Transverse colon (tissue), 4 donors: ENCODE measurements around the gene AACS. TPM values are rescaled to one million over a fixed set of nuclear protein-coding genes. Genes with fewer than 3 reads are reported as not detected.

ENCODE experiments used
- DNase-seq: peaks from one replicate; pipeline ENCODE4 v3.0.0-alpha.2; 2019
- H3K27ac ChIP-seq, 4 donors: fragments of 200-600 bp; sonication (generic); 2 replicates each; pipeline ENCODE4 v1.5.1; 2016 to 2018; ENCODE audit warnings: inconsistent platforms in 4 of 4
- H3K27me3 ChIP-seq: fragments of 200-600 bp; sonication (generic); 2 replicates; pipeline ENCODE4 v1.5.1; 2017; ENCODE audit warnings: inconsistent platforms
- H3K36me3 ChIP-seq, 4 donors: fragments of 200-600 bp; sonication (generic); 2 replicates each; pipeline ENCODE4 v1.5.1; 2017 to 2019; ENCODE audit warnings: inconsistent platforms in 4 of 4
- H3K4me1 ChIP-seq, 4 donors: fragments of 200-600 bp; sonication (generic); 2 replicates each; pipeline ENCODE4 v1.5.1; 2017 to 2020; ENCODE audit warnings: inconsistent platforms in 4 of 4
- H3K4me3 ChIP-seq, 4 donors: fragments of 200-600 bp; sonication (generic); 1 replicate in 1 of 4; 2 replicates in 3 of 4; pipeline versions ENCODE4 v1.5.1 to v1.6.1; 2017 to 2019; ENCODE audit warnings: inconsistent platforms in 4 of 4
- H3K9me3 ChIP-seq, 2 donors: fragments of 200-600 bp; sonication (generic); 2 replicates each; pipeline ENCODE4 v1.5.1; 2017 to 2019; ENCODE audit warnings: inconsistent platforms in 2 of 2
- CTCF ChIP-seq, 5 experiments: fragments of 200-600 bp in 3 of 5; fragments of 450-650 bp in 2 of 5; sonication (generic) in 3 of 5; IDR thresholded peaks; 1 replicate in 2 of 5; 2 replicates in 3 of 5; pipeline ENCODE4 v1.5.1; 2016 to 2017; ENCODE audit warnings: antibody characterized with exemption in 5 of 5, inconsistent platforms in 3 of 5, mild to moderate bottlenecking in 2 of 5, moderate library complexity in 1 of 5
- EP300 ChIP-seq: sonication (generic); formaldehyde crosslinking; IDR thresholded peaks from one replicate; pipeline ENCODE4 v1.6.1; 2017; ENCODE audit warnings: antibody characterized with exemption, low read depth
- POLR2A ChIP-seq: fragments of 450-650 bp; IDR thresholded peaks from one replicate; pipeline ENCODE4 v1.6.1; 2016; ENCODE audit warnings: antibody characterized with exemption, mild to moderate bottlenecking, moderate library complexity
- POLR2AphosphoS5 ChIP-seq, 3 donors: sonication (generic); formaldehyde crosslinking; IDR thresholded peaks; one replicate each; pipeline ENCODE4 v1.6.1; 2016; ENCODE audit warnings: antibody characterized with exemption in 3 of 3
- WGBS, 2 donors: methylation state at CpG; one replicate each; pipeline ENCODE4 v1.1.5; 2018; ENCODE audit warnings: low coverage in 1 of 2; 5-methylcytosine and 5-hydroxymethylcytosine counted together
- in situ Hi-C, 4 donors: fragments of 200-750 bp; cut with MboI; loops; one replicate each; pipeline versions ENCODE4 v1.15.0 to v1.15.1; 2017; ENCODE audit warnings: low sequenced_read_pairs in 3 of 4, low pct_ligation_motif_present in 1 of 4, low pct_unique_long_range_greater_than_20kb in 1 of 4
- intact Hi-C: fragments of 100-400 bp; cut with DNase I; formaldehyde crosslinking; loops from one replicate; pipeline ENCODE4 v1.15.1; 2023; ENCODE audit warnings: low total_unique reads
- total RNA-seq, 4 donors: library from RNA; depleted of rRNA; stranded (reverse); fragments of >200 nt; gene quantifications; one replicate each; pipeline ENCODE4 v1.1.0, GENCODE V29; 2016

The AACS gene
- total RNA-seq, 4 donors from 2014 or later = 18.5 to 33.7 (median 27.1) TPM

GRCh38 chr12:125021096-125021495 is 44.1 kb upstream of the AACS start:
- 99 to 100% methylated on average over 2 to 9 of the region's 9 CpGs for WGBS, 2 donors
- in situ Hi-C loops = no loop called here
- no peaks in the 10 kb centered on the region for H3K9me3 ChIP-seq
- H3K4me1 ChIP-seq = no peaks in the 10 kb centered on the region
- TF ChIP-seq EP300 (no peak), CTCF (IDR thresholded peaks at IDR 0.05) (no peak), POLR2AphosphoS5 (IDR thresholded peaks at IDR 0.05) (no peak), POLR2A (no peak)
- H3K36me3 ChIP-seq = no peaks in the 10 kb centered on the region
- intact Hi-C loops = no loop called here
- no peaks in the 10 kb centered on the region for H3K27me3 ChIP-seq
- no peak overlapping the region for H3K4me3 ChIP-seq
- no peak overlapping the region for H3K27ac ChIP-seq
- no peak for DNase-seq

- WGBS, 2 donors = 0 to 89% methylated on average over 1 to 5 of the region's 5 CpGs
- no peak for DNase-seq
Observed at GRCh38 chr12:125021771-125022170, 43.5 kb upstream of the AACS start.

GRCh38 chr12:125023065-125023464 is 42.2 kb upstream of the AACS start:
- no peaks in the 10 kb centered on the region for H3K36me3 ChIP-seq
- TF ChIP-seq POLR2AphosphoS5 (IDR thresholded peaks at IDR 0.05) (no peak), CTCF (IDR thresholded peaks at IDR 0.05) (no peak), EP300 (no peak), POLR2A (no peak)
- in situ Hi-C loops (no loop called here), intact Hi-C loops (no loop called here)
- H3K9me3 ChIP-seq = no peaks in the 10 kb centered on the region
- no peaks in the 10 kb centered on the region for H3K4me1 ChIP-seq
- DNase-seq = no peak
- WGBS, 2 donors = 96 to 100% methylated on average over 2 of the region's 2 CpGs
- H3K4me3 ChIP-seq = no peak overlapping the region
- no peak overlapping the region for H3K27ac ChIP-seq
- H3K27me3 ChIP-seq = no peaks in the 10 kb centered on the region

More at GRCh38 chr12:125021771-125022170, 43.5 kb upstream of the AACS start:
- Histone ChIP-seq H3K27ac (no peak overlapping the region), H3K36me3 (no peaks in the 10 kb centered on the region), H3K4me3 (no peak overlapping the region), H3K4me1 (no peaks in the 10 kb centered on the region), H3K27me3 (no peaks in the 10 kb centered on the region), H3K9me3 (no peaks in the 10 kb centered on the region)
- intact Hi-C loops (no loop called here), in situ Hi-C loops (no loop called here)
- TF ChIP-seq POLR2AphosphoS5 (IDR thresholded peaks at IDR 0.05) (no peak), CTCF (IDR thresholded peaks at IDR 0.05) (no peak), EP300 (no peak), POLR2A (no peak)

GRCh38 chr12:125024949-125025563 is 40.2 kb upstream of the AACS start:
- Histone ChIP-seq H3K9me3 (no peaks in the 10 kb centered on the region), H3K36me3 (no peaks in the 10 kb centered on the region), H3K27me3 (no peaks in the 10 kb centered on the region), H3K4me3 (no peak overlapping the region), H3K27ac (no peak overlapping the region), H3K4me1 (no peaks in the 10 kb centered on the region)
- in situ Hi-C loops = no loop called here
- DNase-seq = no peak
- TF ChIP-seq CTCF (IDR thresholded peaks at IDR 0.05) (no peak), POLR2AphosphoS5 (IDR thresholded peaks at IDR 0.05) (no peak), POLR2A (no peak), EP300 (no peak)
- 96 to 100% methylated on average over 2 to 43 of the region's 43 CpGs for WGBS, 2 donors
- intact Hi-C loops = no loop called here
